ENCODE results near the gene LILRA5. TPM values are rescaled to one million over a fixed set of nuclear protein-coding genes. Genes with fewer than 3 reads are reported as not detected.

LILRA5 gene
- total and polyA plus RNA-seq, 3 experiments from 2014 or later = not detected

GRCh38 chr19:54257116-54257480 lies 55.9 kb downstream of the LILRA5 start, which contains the start of gene LILRB5:
TSS of gene LILRB5 (minus strand) at chr19:54257273. CDS start at chr19:54257193, 80 bp downstream.
- Histone ChIP-seq H3K36me3 (ENCODE audit: insufficient read depth, low read length) (no peaks in the 10 kb centered on the region), H3K4me3 (ENCODE audit: low read length) (no peak within 1 kb of the TSS), H3K9me3 (ENCODE audit: low read length) (no peaks in the 10 kb centered on the region), H3K27me3 (ENCODE audit: insufficient read depth, low read length, poor library complexity, severe bottlenecking) (no peaks in the 10 kb centered on the region), H3K27ac (ENCODE audit: low read depth, low read length) (no peak within 1 kb of the TSS), H3K4me1 (ENCODE audit: insufficient read depth, low read length) (no peaks in the 10 kb centered on the region)
- ChIA-PET CTCF (interaction anchor here (2.0 kb wide), 1 partner anchor 9 kb away, joined by 9 read pairs; no protein-coding TSS in a partner anchor), POLR2A (no interaction called here)
- Mint-ChIP-seq H3K9me3 (no peaks in the 10 kb centered on the region), H3K36me3 (no peaks in the 10 kb centered on the region), H3K4me1 (no peaks in the 10 kb centered on the region), H3K27ac (peak within 1 kb of the TSS in 1 of 8 donors; percentile 91), H3K4me3 (no peak within 1 kb of the TSS), H3K27me3 (peaks cover 8 to 18% of the 10 kb centered on the region in 2 donors)
- DNase-seq = no peak

Other genes with a start within 250 kb of the LILRA5 start
- gene VSTM1, start 249.3 kb downstream of the LILRA5 start, total RNA-seq = not detected
- gene VSTM1, start 249.3 kb downstream of the LILRA5 start, polyA plus RNA-seq = not detected
- gene TARM1, start 231.8 kb downstream of the LILRA5 start, total RNA-seq = not detected
- gene TARM1, start 231.8 kb downstream of the LILRA5 start, polyA plus RNA-seq = not detected
- under 1 TPM; 0.22 to 0.35 TPM for gene OSCAR, start 212.4 kb downstream of the LILRA5 start, total RNA-seq
- gene OSCAR, start 212.4 kb downstream of the LILRA5 start, polyA plus RNA-seq = 0.17 TPM
- gene NDUFA3, start 210.3 kb downstream of the LILRA5 start, total RNA-seq = 100 to 1,000 TPM; 117 to 124 TPM
- gene NDUFA3, start 210.3 kb downstream of the LILRA5 start, polyA plus RNA-seq = 506 TPM
- gene TFPT, start 197.5 kb downstream of the LILRA5 start, total RNA-seq = 10 to 100 TPM; 32.9 to 33.1 TPM
- 25.0 TPM for gene TFPT, start 197.5 kb downstream of the LILRA5 start, polyA plus RNA-seq
- 100 to 1,000 TPM; 123 to 132 TPM for gene PRPF31, start 197.4 kb downstream of the LILRA5 start, total RNA-seq
- gene PRPF31, start 197.4 kb downstream of the LILRA5 start, polyA plus RNA-seq = 88.9 TPM
- gene CNOT3, start 175.4 kb downstream of the LILRA5 start, total RNA-seq = 10 to 100 TPM; 75.1 to 81.7 TPM
- 14.8 TPM for gene CNOT3, start 175.4 kb downstream of the LILRA5 start, polyA plus RNA-seq
- 1 to 10 TPM; 4.8 to 6.8 TPM for gene LENG1, start 153.4 kb downstream of the LILRA5 start, total RNA-seq
- 14.1 TPM for gene LENG1, start 153.4 kb downstream of the LILRA5 start, polyA plus RNA-seq
- gene TMC4, start 140.0 kb downstream of the LILRA5 start, total RNA-seq = under 1 TPM in 1 of 2 experiments, not detected in 1; 0.18 TPM
- gene TMC4, start 140.0 kb downstream of the LILRA5 start, polyA plus RNA-seq = 0.38 TPM
- 100 to 1,000 TPM in 1 of 2 experiments, 10 to 100 TPM in 1; 98.7 to 114 TPM for gene MBOAT7, start 123.6 kb downstream of the LILRA5 start, total RNA-seq
- gene MBOAT7, start 123.6 kb downstream of the LILRA5 start, polyA plus RNA-seq = 21.9 TPM
- 10 to 100 TPM; 22.4 to 24.6 TPM for gene TSEN34, start 121.9 kb downstream of the LILRA5 start, total RNA-seq
- gene TSEN34, start 121.9 kb downstream of the LILRA5 start, polyA plus RNA-seq = 38.2 TPM
- 1,000 to 10,000 TPM; 1,621 to 1,723 TPM for gene RPS9, start 112.3 kb downstream of the LILRA5 start, total RNA-seq
- 824 TPM for gene RPS9, start 112.3 kb downstream of the LILRA5 start, polyA plus RNA-seq
- gene LILRB3, start 90.2 kb downstream of the LILRA5 start, total RNA-seq = 1 to 10 TPM in 1 of 2 experiments, under 1 TPM in 1; 0.48 to 1.2 TPM
- gene LILRB3, start 90.2 kb downstream of the LILRA5 start, polyA plus RNA-seq = 0.49 TPM
- under 1 TPM; 0.37 to 0.42 TPM for gene LILRA6, start 70.4 kb downstream of the LILRA5 start, total RNA-seq
- 0.45 TPM for gene LILRA6, start 70.4 kb downstream of the LILRA5 start, polyA plus RNA-seq
- under 1 TPM; 0.42 to 0.44 TPM for gene LILRB5, start 55.9 kb downstream of the LILRA5 start, total RNA-seq
- gene LILRB5, start 55.9 kb downstream of the LILRA5 start, polyA plus RNA-seq = not detected
- gene LILRB2, start 32.1 kb downstream of the LILRA5 start, total RNA-seq = under 1 TPM; 0.24 to 0.42 TPM
- gene LILRB2, start 32.1 kb downstream of the LILRA5 start, polyA plus RNA-seq = not detected
- gene LILRA4, start 26.0 kb upstream of the LILRA5 start, total RNA-seq = not detected
- not detected for gene LILRA4, start 26.0 kb upstream of the LILRA5 start, polyA plus RNA-seq
- gene LAIR1, start 51.8 kb upstream of the LILRA5 start, total RNA-seq = 10 to 100 TPM; 12.9 to 13.1 TPM
- 110 TPM for gene LAIR1, start 51.8 kb upstream of the LILRA5 start, polyA plus RNA-seq
- gene TTYH1, start 102.3 kb upstream of the LILRA5 start, total RNA-seq = under 1 TPM in 1 of 2 experiments, not detected in 1; 0.66 TPM
- not detected for gene TTYH1, start 102.3 kb upstream of the LILRA5 start, polyA plus RNA-seq
- 100 to 1,000 TPM; 132 to 144 TPM for gene LENG8, start 136.0 kb upstream of the LILRA5 start, total RNA-seq
- 8.0 TPM for gene LENG8, start 136.0 kb upstream of the LILRA5 start, polyA plus RNA-seq
- gene LENG9, start 150.6 kb upstream of the LILRA5 start, total RNA-seq = 1 to 10 TPM; 3.8 to 4.4 TPM
- 0.23 TPM for gene LENG9, start 150.6 kb upstream of the LILRA5 start, polyA plus RNA-seq
- 1 to 10 TPM in 1 of 2 experiments, under 1 TPM in 1; 0.44 to 1.1 TPM for gene CDC42EP5, start 160.1 kb upstream of the LILRA5 start, total RNA-seq
- gene CDC42EP5, start 160.1 kb upstream of the LILRA5 start, polyA plus RNA-seq = not detected
- gene LAIR2, start 189.7 kb upstream of the LILRA5 start, total RNA-seq = 1 to 10 TPM; 1.4 TPM
- 31.6 TPM for gene LAIR2, start 189.7 kb upstream of the LILRA5 start, polyA plus RNA-seq

Measured in CD8-positive, alpha-beta memory T cell (primary cell).